Measurements from ENCODE around the gene RAD52. TPM values are rescaled to one million over a fixed set of nuclear protein-coding genes. Genes with fewer than 3 reads are reported as not detected.

The RAD52 gene
- total RNA-seq, 4 donors from 2014 or later, result 6.0 to 28.4 (median 14.3) TPM

- TF ChIP-seq POLR2A (IDR thresholded peaks at IDR 0.05) (no peak), CTCF (IDR thresholded peaks at IDR 0.05) (no peak), EP300 (IDR thresholded peaks at IDR 0.05) (no peak)
- Histone ChIP-seq H3K4me1 (no peaks in the 10 kb centered on the region), H3K27me3 (no peaks in the 10 kb centered on the region), H3K4me3 (no peak overlapping the region), H3K36me3 (peaks cover 96% of the 10 kb centered on the region), H3K27ac (no peak overlapping the region), H3K9me3 (no peaks in the 10 kb centered on the region)
- WGBS, result 60% methylated on average over 3 of the region's 3 CpGs
- no peak for DNase-seq (ENCODE audit: low spot score in 2 of 2)
Measured at GRCh38 chr12:902581-902980, 46.9 kb downstream of the RAD52 start.

GRCh38 chr12:897386-897785 lies 52.1 kb downstream of the RAD52 start:
- Histone ChIP-seq H3K36me3 (peaks cover 98% of the 10 kb centered on the region), H3K4me1 (no peaks in the 10 kb centered on the region), H3K27ac (no peak overlapping the region), H3K4me3 (no peak overlapping the region), H3K9me3 (no peaks in the 10 kb centered on the region), H3K27me3 (no peaks in the 10 kb centered on the region)
- DNase-seq (ENCODE audit: low spot score in 2 of 2), result no peak
- TF ChIP-seq POLR2AphosphoS5 (IDR thresholded peaks at IDR 0.05) (no peak), POLR2A (IDR thresholded peaks at IDR 0.05) (no peak), EP300 (IDR thresholded peaks at IDR 0.05) (no peak), CTCF (IDR thresholded peaks at IDR 0.05) (no peak)
- 77% methylated on average over 4 of the region's 4 CpGs for WGBS

- no peak for DNase-seq (ENCODE audit: low spot score in 2 of 2)
- Histone ChIP-seq H3K9me3 (no peaks in the 10 kb centered on the region), H3K4me3 (no peak overlapping the region), H3K27ac (no peak overlapping the region), H3K27me3 (no peaks in the 10 kb centered on the region), H3K4me1 (no peaks in the 10 kb centered on the region), H3K36me3 (peaks cover 95% of the 10 kb centered on the region)
- no peak for TF ChIP-seq EP300 (IDR thresholded peaks at IDR 0.05)
- TF ChIP-seq POLR2A (IDR thresholded peaks at IDR 0.05), result no peak
- TF ChIP-seq CTCF (IDR thresholded peaks at IDR 0.05), result no peak
- no peak for TF ChIP-seq POLR2AphosphoS5 (IDR thresholded peaks at IDR 0.05)
- WGBS, result 86% methylated on average over 4 of the region's 4 CpGs
Measured at GRCh38 chr12:896031-896430, 53.5 kb downstream of the RAD52 start.

- Histone ChIP-seq H3K36me3 (peaks cover 97% of the 10 kb centered on the region), H3K27me3 (no peaks in the 10 kb centered on the region), H3K4me3 (no peak overlapping the region), H3K27ac (no peak overlapping the region), H3K4me1 (no peaks in the 10 kb centered on the region), H3K9me3 (no peaks in the 10 kb centered on the region)
- DNase-seq (ENCODE audit: low spot score in 2 of 2), result no peak
- no peak for TF ChIP-seq EP300 (IDR thresholded peaks at IDR 0.05)
- no peak for TF ChIP-seq POLR2A (IDR thresholded peaks at IDR 0.05)
- no peak for TF ChIP-seq POLR2AphosphoS5 (IDR thresholded peaks at IDR 0.05)
- no peak for TF ChIP-seq CTCF (IDR thresholded peaks at IDR 0.05)
Measured at GRCh38 chr12:894226-894625, 55.3 kb downstream of the RAD52 start.

- Histone ChIP-seq H3K27ac (no peak overlapping the region), H3K36me3 (peaks cover 100% of the 10 kb centered on the region), H3K27me3 (no peaks in the 10 kb centered on the region), H3K4me3 (no peak overlapping the region), H3K4me1 (no peaks in the 10 kb centered on the region), H3K9me3 (no peaks in the 10 kb centered on the region)
- DNase-seq (ENCODE audit: low spot score in 2 of 2), result no peak
- WGBS, result 92% methylated on average over 2 of the region's 2 CpGs
- TF ChIP-seq POLR2AphosphoS5 (IDR thresholded peaks at IDR 0.05), result no peak
- no peak for TF ChIP-seq EP300 (IDR thresholded peaks at IDR 0.05)
- no peak for TF ChIP-seq POLR2A (IDR thresholded peaks at IDR 0.05)
- no peak for TF ChIP-seq CTCF (IDR thresholded peaks at IDR 0.05)
Measured at GRCh38 chr12:886206-886605, 63.3 kb downstream of the RAD52 start.

Data from suprapubic skin (tissue), 4 donors.